Fibroblast of the aortic adventitia (primary cell): ENCODE results near the gene THBS4. TPM values are rescaled to one million over a fixed set of nuclear protein-coding genes. Genes with fewer than 3 reads are reported as not detected.

ENCODE experiments used
- DNase-seq: peaks from one replicate; pipeline ENCODE4 v3.0.0-alpha.2; 2010; ENCODE audit warnings: low read depth
- H3K4me3 ChIP-seq: 2 replicates; pipeline ENCODE4 v1.5.1; 2011; ENCODE audit warnings: low read depth, mild to moderate bottlenecking, control low read depth, low read length, moderate library complexity
- CTCF ChIP-seq: IDR thresholded peaks from 2 replicates; pipeline ENCODE4 v1.5.1; 2011; ENCODE audit warnings: mild to moderate bottlenecking, low read length, control low read depth, inconsistent platforms; ENCODE audit not compliant: insufficient read depth
- total RNA-seq: library from RNA; depleted of rRNA; stranded (reverse); fragments of >200 nt; gene quantifications from 2 replicates; pipeline ENCODE4 v1.2.3, GENCODE V29; 2012; ENCODE audit warnings: low replicate concordance

The THBS4 gene
- total RNA-seq, 1 donor = 0.90 TPM

DNA sequence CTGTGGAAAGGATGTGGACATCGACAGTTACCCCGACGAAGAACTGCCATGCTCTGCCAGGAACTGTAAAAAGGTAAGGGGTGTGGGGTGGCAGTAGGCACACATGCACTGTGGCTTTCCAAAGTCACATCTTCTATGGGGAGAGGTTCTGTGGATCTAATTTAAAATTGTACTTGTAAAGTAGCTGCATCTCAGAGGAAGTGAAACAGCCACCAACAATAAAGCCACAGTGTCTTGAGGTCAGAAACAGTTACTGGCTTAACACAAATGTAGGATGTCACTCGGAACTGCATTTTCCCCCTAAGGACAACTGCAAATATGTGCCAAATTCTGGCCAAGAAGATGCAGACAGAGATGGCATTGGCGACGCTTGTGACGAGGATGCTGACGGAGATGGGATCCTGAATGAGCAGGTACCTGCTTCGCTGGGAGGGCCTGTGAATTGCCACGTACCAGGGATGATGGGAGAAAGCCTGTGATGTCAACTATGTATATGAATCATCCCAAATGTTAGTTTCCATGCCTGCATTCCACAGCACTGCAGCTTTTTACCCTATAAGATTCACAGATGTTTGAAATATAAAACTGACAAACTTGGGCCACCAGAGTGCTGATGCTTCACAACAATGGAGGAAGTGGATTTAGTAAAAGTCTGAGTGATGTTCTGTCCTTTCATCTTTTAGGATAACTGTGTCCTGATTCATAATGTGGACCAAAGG is 35.3 kb downstream of the THBS4 start:
- H3K4me3 ChIP-seq = no peak overlapping the region
- DNase-seq = no peak
- no peak for TF ChIP-seq CTCF

DNA sequence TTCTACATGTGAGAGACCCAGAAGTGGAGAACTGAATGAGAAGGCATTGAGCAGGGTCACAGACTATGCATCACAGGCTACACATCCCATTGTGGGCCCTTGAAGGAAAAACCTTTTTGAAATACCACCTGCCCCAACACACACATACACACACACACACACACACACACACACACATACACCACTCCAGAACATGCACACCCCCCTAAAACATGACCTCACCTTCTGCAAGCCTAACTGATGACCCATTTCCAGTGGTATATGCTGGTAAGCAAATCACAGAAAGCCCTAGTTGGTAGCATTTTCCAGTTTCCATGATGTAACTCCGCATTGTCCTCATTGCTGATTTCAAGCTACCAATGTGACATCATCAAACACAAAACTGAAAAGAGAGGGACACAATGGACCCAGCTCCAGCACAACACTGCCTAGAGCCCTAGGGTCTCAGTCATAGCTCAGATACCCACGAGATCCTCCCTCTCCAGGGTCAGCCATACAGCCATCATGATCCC is 36.4 kb downstream of the THBS4 start:
- no peak overlapping the region for H3K4me3 ChIP-seq
- DNase-seq = no peak

GRCh38 chr5:80072103-80073073 is 37.2 kb downstream of the THBS4 start:
- no peak overlapping the region for H3K4me3 ChIP-seq
- no peak for TF ChIP-seq CTCF
- no peak for DNase-seq

More for the DNA sequence above, 36.4 kb downstream of the THBS4 start:
- no peak for TF ChIP-seq CTCF

DNA sequence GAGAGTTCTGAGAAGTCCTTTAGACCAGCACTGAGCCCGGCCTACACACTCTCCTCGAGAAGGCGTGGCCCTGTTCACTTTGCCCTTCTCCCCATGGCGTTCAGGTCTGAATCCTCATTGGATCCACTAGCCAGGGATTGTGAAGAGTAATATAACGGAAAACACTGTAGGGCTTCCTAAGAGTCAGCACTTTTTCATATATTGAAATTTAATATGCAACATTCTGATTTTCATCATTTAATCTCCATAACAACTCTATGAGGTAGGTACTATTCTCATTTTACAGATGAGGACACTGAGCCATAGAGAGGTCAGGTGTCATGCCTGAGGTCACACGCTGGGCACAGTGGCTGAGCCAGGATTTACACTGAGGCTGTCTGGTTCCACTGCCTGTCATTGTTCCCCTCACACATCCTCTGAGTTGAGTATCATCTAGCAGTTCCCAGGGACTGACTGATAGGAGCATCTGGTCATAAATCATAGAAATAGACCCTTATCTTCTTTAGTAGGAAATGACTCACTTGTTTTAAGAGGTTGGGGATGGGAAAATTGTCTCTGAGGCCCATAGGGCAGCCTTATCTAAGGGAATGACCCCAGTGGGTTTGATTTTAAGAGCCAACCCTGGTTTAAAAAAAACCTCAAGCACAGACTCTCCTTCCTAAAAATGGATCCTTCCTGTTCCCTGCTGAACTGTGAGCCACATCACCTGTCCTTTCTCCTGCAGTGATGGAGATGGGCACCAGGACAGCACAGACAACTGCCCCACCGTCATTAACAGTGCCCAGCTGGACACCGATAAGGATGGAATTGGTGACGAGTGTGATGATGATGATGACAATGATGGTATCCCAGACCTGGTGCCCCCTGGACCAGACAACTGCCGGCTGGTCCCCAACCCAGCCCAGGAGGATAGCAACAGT is 41.2 kb downstream of the THBS4 start:
- no peak for TF ChIP-seq CTCF
- no peak for DNase-seq
- H3K4me3 ChIP-seq = no peak overlapping the region

DNA sequence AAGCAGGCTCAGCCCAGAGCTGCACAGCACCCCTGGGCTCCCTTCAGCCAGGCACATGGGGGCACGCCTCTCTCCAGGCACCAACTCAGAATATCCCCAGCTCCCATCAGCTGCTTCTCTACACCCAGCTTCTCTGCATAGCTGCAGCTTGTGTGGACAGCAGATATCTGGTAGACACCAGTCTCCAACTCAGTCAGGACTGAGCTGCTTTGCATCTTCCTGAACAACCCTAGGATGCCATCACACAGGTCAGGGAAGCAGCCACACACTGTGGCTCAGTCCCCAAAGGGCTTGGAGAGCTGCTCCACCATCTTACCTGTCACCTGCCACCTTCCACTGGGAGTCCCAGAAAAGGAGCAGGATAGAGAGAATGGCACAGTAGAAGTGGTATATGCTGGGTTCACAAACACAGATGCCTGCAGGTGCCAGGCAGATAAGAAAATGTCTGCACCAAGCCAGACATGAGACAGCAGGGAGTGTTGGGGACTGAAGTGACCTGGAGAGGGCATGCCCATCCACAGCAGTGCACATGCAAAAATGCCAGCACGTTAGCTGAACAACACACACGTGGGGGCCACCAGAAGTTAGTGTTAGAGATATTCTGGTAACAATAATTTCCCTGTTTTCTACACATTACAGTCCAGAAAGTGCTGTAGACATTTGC is 42.0 kb downstream of the THBS4 start:
- DNase-seq = no peak
- no peak for TF ChIP-seq CTCF
- H3K4me3 ChIP-seq = no peak overlapping the region
